ENCODE measurements around the gene PCDHGA8.
"Not testable (repeated sequence)": the region's sequence is repeated elsewhere in the genome, so short reads cannot be mapped to it uniquely, and the experiment has no call there.

Gene PCDHGA8

GRCh38 chr5:141392429-141393198 lies at the start of gene PCDHGA8:
TSS of gene PCDHGA8 (plus strand) at chr5:141392633. CDS start at chr5:141392814, 181 bp downstream.
- H3K4me1 Mint-ChIP-seq (ENCODE audit: low read depth), result no peaks in the 10 kb centered on the region
- H3K36me3 Mint-ChIP-seq (ENCODE audit: low read depth), result peaks cover 2% of the 10 kb centered on the region
- no peak within 1 kb of the TSS for H3K4me3 Mint-ChIP-seq
- peaks cover 45% of the 10 kb centered on the region for H3K9me3 Mint-ChIP-seq
- H3K27me3 Mint-ChIP-seq (ENCODE audit: low read depth), result peaks cover 26% of the 10 kb centered on the region
- H3K27ac Mint-ChIP-seq, result no peak within 1 kb of the TSS

- Mint-ChIP-seq H3K36me3 (ENCODE audit: low read depth) (peaks cover 5% of the 10 kb centered on the region), H3K4me3 (no peak overlapping the region), H3K27me3 (ENCODE audit: low read depth) (peaks cover 15% of the 10 kb centered on the region), H3K9me3 (peaks cover 43% of the 10 kb centered on the region), H3K4me1 (ENCODE audit: low read depth) (no peaks in the 10 kb centered on the region), H3K27ac (no peak overlapping the region)
Measured at GRCh38 chr5:141342773-141343172, 49.7 kb upstream of the PCDHGA8 start.

DNA sequence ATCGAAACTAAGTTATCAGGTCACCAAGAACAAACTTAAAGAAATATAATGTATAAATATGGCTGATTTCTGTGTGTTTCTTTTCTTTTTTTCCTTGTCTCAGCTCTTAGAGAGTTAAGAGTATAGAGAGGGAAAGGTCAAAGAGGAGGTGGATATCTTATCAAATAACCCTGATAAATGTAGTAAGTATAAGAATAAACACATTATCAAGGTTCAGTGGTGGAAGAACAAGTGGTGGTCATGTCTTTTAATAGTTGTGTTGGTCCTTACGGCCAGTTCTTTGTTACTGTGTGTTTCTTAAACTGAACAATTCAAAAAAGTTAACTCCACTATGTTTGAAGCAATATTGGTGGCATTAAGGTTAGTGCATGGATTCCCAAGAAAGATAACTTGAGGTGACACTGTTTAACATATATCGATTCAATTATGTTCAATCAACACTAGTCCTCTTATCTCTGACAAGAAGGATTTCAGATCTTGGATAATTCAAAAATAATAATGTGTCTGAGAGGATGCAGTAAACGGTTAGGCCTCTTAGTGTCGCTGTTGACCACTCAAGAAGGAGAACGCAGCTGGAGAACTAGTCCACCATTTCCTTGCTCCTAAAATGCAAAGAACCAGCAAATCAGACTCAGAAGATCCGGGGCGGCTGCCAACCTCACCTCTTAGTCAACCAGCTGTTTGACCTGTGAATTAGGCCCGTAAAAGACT lies 49.0 kb upstream of the PCDHGA8 start, which contains the start of gene PCDHGA3:
TSS of gene PCDHGA3 (plus strand) at position 588 of the 711 bp plus-strand sequence. CDS start 205 bp downstream, outside the sequence.
- no peak within 1 kb of the TSS for H3K27ac Mint-ChIP-seq

GRCh38 chr5:141343953-141344463 lies 48.4 kb upstream of the PCDHGA8 start:
- H3K36me3 Mint-ChIP-seq (ENCODE audit: low read depth), result peaks cover 5% of the 10 kb centered on the region
- peaks cover 39% of the 10 kb centered on the region for H3K9me3 Mint-ChIP-seq
- H3K27ac Mint-ChIP-seq, result no peak overlapping the region
- H3K27me3 Mint-ChIP-seq (ENCODE audit: low read depth), result peaks cover 9% of the 10 kb centered on the region
- peak overlapping the region; percentile 74 for H3K4me3 Mint-ChIP-seq
- no peaks in the 10 kb centered on the region for H3K4me1 Mint-ChIP-seq (ENCODE audit: low read depth)

More for the DNA sequence above, 49.0 kb upstream of the PCDHGA8 start, which contains the start of gene PCDHGA3:
- Mint-ChIP-seq H3K4me3 (peak within 1 kb of the TSS; percentile 74), H3K36me3 (ENCODE audit: low read depth) (peaks cover 5% of the 10 kb centered on the region), H3K27me3 (ENCODE audit: low read depth) (peaks cover 11% of the 10 kb centered on the region), H3K4me1 (ENCODE audit: low read depth) (no peaks in the 10 kb centered on the region), H3K9me3 (peaks cover 39% of the 10 kb centered on the region)

- no peak overlapping the region for H3K27ac Mint-ChIP-seq
- no peak overlapping the region for H3K4me3 Mint-ChIP-seq
- peaks cover 11% of the 10 kb centered on the region for H3K27me3 Mint-ChIP-seq (ENCODE audit: low read depth)
- peaks cover 7% of the 10 kb centered on the region for H3K36me3 Mint-ChIP-seq (ENCODE audit: low read depth)
- H3K9me3 Mint-ChIP-seq, result peaks cover 35% of the 10 kb centered on the region
- peaks cover 2% of the 10 kb centered on the region for H3K4me1 Mint-ChIP-seq (ENCODE audit: low read depth)
Measured at GRCh38 chr5:141345327-141345726, 47.1 kb upstream of the PCDHGA8 start.

GRCh38 chr5:141346017-141346416 lies 46.4 kb upstream of the PCDHGA8 start:
- H3K36me3 Mint-ChIP-seq (ENCODE audit: low read depth); H3K4me3 Mint-ChIP-seq; H3K4me1 Mint-ChIP-seq (ENCODE audit: low read depth); H3K27ac Mint-ChIP-seq: not testable (repeated sequence)
- peaks cover 34% of the 10 kb centered on the region for H3K9me3 Mint-ChIP-seq
- H3K27me3 Mint-ChIP-seq (ENCODE audit: low read depth), result peaks cover 12% of the 10 kb centered on the region

DNA sequence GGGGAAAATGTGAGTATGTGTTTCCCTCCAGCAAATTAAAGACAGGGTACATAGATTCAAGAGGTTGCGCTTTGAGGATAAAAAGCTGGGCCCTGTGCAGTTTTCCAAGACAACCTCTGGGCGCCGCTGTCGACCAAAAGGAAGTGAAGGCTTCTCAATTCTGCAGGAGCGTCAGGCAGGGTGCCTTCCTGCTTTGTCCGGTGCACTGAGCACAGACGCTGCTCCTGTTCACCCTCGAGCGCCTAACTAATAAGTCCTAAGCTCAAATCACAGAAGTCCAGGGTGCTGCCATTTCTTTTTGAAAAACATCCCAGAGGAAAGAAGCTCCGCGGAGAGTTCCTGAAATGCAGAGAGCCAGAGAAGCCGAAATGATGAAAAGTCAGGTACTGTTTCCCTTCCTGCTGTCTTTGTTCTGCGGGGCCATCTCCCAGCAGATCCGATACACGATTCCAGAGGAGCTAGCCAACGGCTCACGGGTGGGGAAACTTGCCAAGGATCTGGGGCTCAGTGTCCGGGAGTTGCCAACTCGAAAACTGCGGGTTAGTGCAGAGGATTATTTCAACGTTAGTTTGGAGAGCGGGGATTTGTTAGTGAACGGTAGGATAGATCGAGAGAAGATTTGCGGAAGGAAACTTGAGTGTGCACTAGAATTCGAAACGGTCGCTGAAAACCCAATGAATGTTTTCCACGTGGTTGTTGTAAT lies 42.4 kb upstream of the PCDHGA8 start, which contains the start of gene PCDHGB1:
TSS of gene PCDHGB1 (plus strand) at position 183 of the 703 bp plus-strand sequence. CDS start at position 345, 162 bp downstream.
- peaks cover 2% of the 10 kb centered on the region for H3K4me1 Mint-ChIP-seq (ENCODE audit: low read depth)
- H3K27me3 Mint-ChIP-seq (ENCODE audit: low read depth), result peaks cover 20% of the 10 kb centered on the region
- H3K9me3 Mint-ChIP-seq, result peaks cover 22% of the 10 kb centered on the region
- peak within 1 kb of the TSS; percentile 65 for H3K4me3 Mint-ChIP-seq
- peaks cover 9% of the 10 kb centered on the region for H3K36me3 Mint-ChIP-seq (ENCODE audit: low read depth)
- H3K27ac Mint-ChIP-seq, result peak within 1 kb of the TSS; percentile 9

DNA sequence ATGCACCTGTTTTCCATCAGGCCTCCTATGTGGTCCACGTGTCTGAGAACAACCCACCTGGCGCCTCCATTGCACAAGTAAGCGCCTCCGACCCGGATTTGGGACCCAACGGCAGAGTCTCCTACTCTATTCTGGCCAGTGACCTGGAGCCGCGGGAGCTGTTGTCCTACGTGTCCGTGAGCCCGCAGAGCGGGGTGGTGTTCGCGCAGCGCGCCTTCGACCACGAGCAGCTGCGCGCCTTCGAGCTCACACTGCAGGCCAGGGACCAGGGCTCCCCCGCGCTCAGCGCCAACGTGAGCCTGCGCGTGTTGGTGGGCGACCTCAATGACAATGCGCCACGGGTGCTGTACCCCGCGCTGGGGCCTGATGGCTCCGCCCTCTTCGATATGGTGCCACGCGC lies 40.8 kb upstream of the PCDHGA8 start:
- Mint-ChIP-seq H3K36me3 (ENCODE audit: low read depth) (peaks cover 9% of the 10 kb centered on the region), H3K27me3 (ENCODE audit: low read depth) (peaks cover 29% of the 10 kb centered on the region), H3K4me1 (ENCODE audit: low read depth) (peaks cover 2% of the 10 kb centered on the region), H3K27ac (no peak overlapping the region), H3K9me3 (peaks cover 29% of the 10 kb centered on the region), H3K4me3 (no peak overlapping the region)

DNA sequence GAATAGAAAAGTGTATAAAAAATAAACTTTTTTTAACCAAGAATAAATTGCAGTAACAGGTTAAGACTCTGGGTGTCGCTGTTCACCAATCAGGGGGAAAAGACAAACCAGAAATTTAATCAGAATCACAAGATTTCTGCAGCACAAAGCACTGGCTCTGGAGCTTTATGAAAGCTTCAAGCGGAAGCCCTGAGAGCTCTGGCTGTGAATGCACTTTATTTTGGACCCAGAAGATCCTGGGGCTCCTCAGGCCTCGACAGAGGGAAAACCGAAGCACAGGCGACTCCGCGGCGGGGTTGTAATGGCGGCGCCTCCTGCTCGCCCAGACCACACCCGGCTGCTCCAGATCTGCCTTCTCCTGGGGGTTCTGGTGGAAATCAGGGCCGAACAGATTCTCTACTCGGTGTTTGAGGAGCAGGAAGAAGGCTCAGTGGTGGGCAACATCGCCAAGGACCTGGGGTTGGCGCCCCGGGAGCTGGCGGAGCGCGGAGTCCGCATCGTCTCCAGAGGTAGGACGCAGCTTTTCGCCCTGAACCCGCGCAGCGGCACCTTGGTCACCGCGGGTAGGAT lies 37.4 kb upstream of the PCDHGA8 start, which contains the start of gene PCDHGA4:
TSS of gene PCDHGA4 (plus strand) at position 122 of the 570 bp plus-strand sequence. CDS start at position 209, 87 bp downstream.
- Mint-ChIP-seq H3K9me3 (peaks cover 26% of the 10 kb centered on the region), H3K36me3 (ENCODE audit: low read depth) (peaks cover 8% of the 10 kb centered on the region), H3K27ac (no peak within 1 kb of the TSS), H3K27me3 (ENCODE audit: low read depth) (peaks cover 26% of the 10 kb centered on the region), H3K4me1 (ENCODE audit: low read depth) (peaks cover 4% of the 10 kb centered on the region), H3K4me3 (no peak within 1 kb of the TSS)

GRCh38 chr5:141355641-141356040 lies 36.8 kb upstream of the PCDHGA8 start:
- Mint-ChIP-seq H3K4me3 (no peak overlapping the region), H3K27ac (no peak overlapping the region), H3K4me1 (ENCODE audit: low read depth) (peaks cover 2% of the 10 kb centered on the region), H3K27me3 (ENCODE audit: low read depth) (peaks cover 24% of the 10 kb centered on the region), H3K9me3 (peaks cover 28% of the 10 kb centered on the region), H3K36me3 (ENCODE audit: low read depth) (peaks cover 5% of the 10 kb centered on the region)

DNA sequence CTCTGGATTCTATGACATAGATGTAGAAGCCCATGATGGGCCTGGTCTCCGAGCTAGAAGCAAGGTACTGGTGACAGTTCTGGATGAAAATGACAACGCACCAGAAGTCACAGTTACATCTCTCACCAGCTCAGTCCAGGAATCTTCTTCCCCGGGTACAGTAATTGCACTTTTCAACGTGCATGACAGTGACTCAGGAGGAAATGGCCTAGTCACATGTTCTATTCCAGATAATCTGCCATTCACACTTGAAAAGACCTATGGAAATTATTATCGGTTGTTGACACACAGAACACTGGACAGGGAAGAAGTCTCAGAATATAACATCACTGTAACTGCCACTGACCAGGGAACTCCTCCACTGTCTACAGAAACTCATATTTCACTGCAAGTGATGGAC lies 36.3 kb upstream of the PCDHGA8 start:
- Mint-ChIP-seq H3K27ac (no peak overlapping the region), H3K9me3 (peaks cover 33% of the 10 kb centered on the region), H3K4me1 (ENCODE audit: low read depth) (peaks cover 2% of the 10 kb centered on the region), H3K36me3 (ENCODE audit: low read depth) (peaks cover 5% of the 10 kb centered on the region), H3K4me3 (no peak overlapping the region), H3K27me3 (ENCODE audit: low read depth) (peaks cover 27% of the 10 kb centered on the region)

DNA sequence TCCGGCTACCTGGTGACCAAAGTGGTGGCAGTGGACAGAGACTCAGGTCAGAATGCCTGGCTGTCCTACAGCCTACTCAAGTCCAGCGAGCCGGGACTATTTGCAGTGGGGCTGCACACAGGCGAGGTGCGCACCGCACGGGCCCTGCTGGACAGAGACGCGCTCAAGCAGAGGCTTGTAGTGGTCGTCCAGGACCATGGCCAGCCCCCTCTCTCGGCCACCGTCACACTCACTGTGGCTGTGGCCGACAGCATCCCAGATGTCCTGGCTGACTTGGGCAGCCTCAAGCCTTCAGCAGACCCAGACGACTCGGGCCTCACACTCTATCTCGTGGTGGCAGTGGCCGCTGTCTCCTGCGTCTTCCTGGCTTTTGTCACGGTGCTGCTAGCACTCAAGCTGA lies 35.5 kb upstream of the PCDHGA8 start:
- H3K9me3 Mint-ChIP-seq, result peaks cover 36% of the 10 kb centered on the region
- peaks cover 5% of the 10 kb centered on the region for H3K36me3 Mint-ChIP-seq (ENCODE audit: low read depth)
- H3K27ac Mint-ChIP-seq, result no peak overlapping the region
- peaks cover 26% of the 10 kb centered on the region for H3K27me3 Mint-ChIP-seq (ENCODE audit: low read depth)
- H3K4me3 Mint-ChIP-seq, result no peak overlapping the region
- peaks cover 2% of the 10 kb centered on the region for H3K4me1 Mint-ChIP-seq (ENCODE audit: low read depth)

DNA sequence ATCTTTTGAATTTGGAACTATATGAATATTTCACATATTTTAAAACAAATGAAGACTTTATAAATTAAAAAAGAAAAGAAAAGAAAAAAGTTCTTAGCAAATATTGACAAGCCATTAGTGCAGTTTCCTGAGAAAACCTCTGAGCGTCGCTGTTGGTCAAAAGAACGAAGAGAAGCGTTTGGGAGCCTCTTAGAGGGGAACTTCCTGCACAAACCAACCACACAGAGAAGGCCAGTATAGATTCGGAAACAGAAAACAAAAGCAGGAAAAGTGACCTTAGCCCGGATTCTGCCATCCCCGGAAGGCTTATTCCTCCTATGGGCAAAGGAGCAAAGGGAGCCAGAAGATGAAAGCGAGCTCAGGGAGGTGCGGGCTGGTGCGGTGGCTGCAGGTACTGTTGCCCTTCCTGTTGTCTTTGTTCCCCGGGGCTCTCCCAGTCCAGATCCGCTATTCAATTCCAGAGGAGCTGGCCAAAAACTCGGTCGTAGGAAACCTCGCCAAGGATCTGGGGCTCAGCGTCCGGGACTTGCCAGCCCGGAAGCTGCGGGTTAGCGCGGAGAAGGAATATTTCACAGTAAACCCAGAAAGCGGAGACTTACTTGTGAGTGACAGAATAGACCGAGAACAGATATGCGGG lies 32.5 kb upstream of the PCDHGA8 start, which contains the start of gene PCDHGB2:
TSS of gene PCDHGB2 (plus strand) at position 205 of the 637 bp plus-strand sequence. CDS start at position 347, 142 bp downstream.
- peaks cover 42% of the 10 kb centered on the region for H3K9me3 Mint-ChIP-seq
- H3K4me3 Mint-ChIP-seq, result peak within 1 kb of the TSS; percentile 83
- H3K4me1 Mint-ChIP-seq (ENCODE audit: low read depth), result peaks cover 4% of the 10 kb centered on the region
- peaks cover 8% of the 10 kb centered on the region for H3K36me3 Mint-ChIP-seq (ENCODE audit: low read depth)
- H3K27ac Mint-ChIP-seq, result peak within 1 kb of the TSS; percentile 50
- H3K27me3 Mint-ChIP-seq (ENCODE audit: low read depth), result peaks cover 42% of the 10 kb centered on the region
